Measurements from ENCODE around the gene KIF5C.

DNA sequence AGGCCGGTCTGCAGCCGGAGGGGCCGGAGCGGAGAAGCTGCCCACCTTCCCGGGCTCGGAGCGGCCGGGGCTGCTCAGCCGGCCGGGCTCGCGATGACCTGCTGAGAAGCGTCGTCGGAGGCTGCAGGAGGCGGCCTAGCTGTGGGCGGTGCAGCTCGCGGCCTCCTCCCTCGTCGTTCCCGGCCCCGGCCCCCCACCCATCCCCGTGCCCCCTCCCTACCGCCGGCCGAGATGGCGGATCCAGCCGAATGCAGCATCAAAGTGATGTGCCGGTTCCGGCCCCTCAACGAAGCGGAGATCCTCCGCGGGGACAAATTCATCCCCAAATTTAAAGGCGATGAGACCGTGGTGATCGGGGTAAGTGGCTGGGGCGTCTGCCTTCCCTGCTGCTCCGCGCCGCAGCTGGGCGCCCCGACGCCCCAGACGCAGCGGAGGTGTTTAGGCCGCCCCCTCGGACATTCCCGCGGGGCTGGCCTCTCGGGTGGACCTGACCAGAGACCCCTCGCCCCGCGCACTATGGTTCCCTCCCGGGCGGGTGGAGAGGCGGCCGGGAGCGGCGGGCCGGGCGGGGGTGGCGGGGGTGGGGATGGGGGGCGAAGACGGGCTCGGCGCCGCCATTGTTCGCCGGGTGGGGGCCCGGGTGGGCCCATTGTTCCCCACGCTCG is 492 bp downstream of the KIF5C start:
- TF ChIP-seq, protein P1, sequence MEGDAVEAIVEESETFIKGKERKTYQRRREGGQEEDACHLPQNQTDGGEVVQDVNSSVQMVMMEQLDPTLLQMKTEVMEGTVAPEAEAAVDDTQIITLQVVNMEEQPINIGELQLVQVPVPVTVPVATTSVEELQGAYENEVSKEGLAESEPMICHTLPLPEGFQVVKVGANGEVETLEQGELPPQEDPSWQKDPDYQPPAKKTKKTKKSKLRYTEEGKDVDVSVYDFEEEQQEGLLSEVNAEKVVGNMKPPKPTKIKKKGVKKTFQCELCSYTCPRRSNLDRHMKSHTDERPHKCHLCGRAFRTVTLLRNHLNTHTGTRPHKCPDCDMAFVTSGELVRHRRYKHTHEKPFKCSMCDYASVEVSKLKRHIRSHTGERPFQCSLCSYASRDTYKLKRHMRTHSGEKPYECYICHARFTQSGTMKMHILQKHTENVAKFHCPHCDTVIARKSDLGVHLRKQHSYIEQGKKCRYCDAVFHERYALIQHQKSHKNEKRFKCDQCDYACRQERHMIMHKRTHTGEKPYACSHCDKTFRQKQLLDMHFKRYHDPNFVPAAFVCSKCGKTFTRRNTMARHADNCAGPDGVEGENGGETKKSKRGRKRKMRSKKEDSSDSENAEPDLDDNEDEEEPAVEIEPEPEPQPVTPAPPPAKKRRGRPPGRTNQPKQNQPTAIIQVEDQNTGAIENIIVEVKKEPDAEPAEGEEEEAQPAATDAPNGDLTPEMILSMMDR (IDR thresholded peaks at IDR 0.05): no peak
- no peak for TF ChIP-seq ZFX (IDR thresholded peaks at IDR 0.05; ENCODE audit: borderline replicate concordance)
